SK-N-SH (cell line): ENCODE data around the gene USP34.

Experiments used
- CHD2 ChIP-seq: fragments of 150-350 bp; IDR thresholded peaks from 2 replicates; pipeline ENCODE4 v1.6.1; 2018; ENCODE audit warnings: low read length; ENCODE audit not compliant: partially characterized antibody
- EZH2phosphoT487 ChIP-seq: fragments of 200-600 bp; sonication (generic); IDR thresholded peaks from 2 replicates; pipeline ENCODE4 v1.6.1; 2017; ENCODE audit warnings: low read depth, mixed run types, mild to moderate bottlenecking, antibody characterized with exemption, moderate library complexity, borderline replicate concordance
- FOSL2 ChIP-seq: IDR thresholded peaks from 2 replicates; pipeline ENCODE4 v1.4.0; 2012; ENCODE audit warnings: low read depth, mild to moderate bottlenecking, moderate library complexity, borderline replicate concordance
- FOXM1 ChIP-seq: IDR thresholded peaks from 2 replicates; pipeline ENCODE4 v1.4.0; 2012; ENCODE audit warnings: low read depth, mild to moderate bottlenecking
- MXI1 ChIP-seq: IDR thresholded peaks from 2 replicates; pipeline ENCODE4 v1.6.1; 2012; ENCODE audit warnings: mild to moderate bottlenecking, low read depth, low read length, improper control_type of control experiment
- POLR2AphosphoS5 ChIP-seq: IDR thresholded peaks from 2 replicates; pipeline ENCODE4 v1.6.1; 2012; ENCODE audit warnings: low read depth, low read length
- RAD21 ChIP-seq: IDR thresholded peaks from 2 replicates; pipeline ENCODE4 v1.6.1; 2012; ENCODE audit warnings: mild to moderate bottlenecking, low read length
- RCOR1 ChIP-seq: fragments of 150-350 bp; IDR thresholded peaks from 2 replicates; pipeline ENCODE4 v1.6.1; 2017; ENCODE audit warnings: antibody characterized with exemption, low read length
- TF ChIP-seq, protein P1 (sequence below): fragments of 200-600 bp; sonication (generic); IDR thresholded peaks from 2 replicates; pipeline ENCODE4 v1.6.1; 2017; ENCODE audit warnings: antibody characterized with exemption, mild to moderate bottlenecking, moderate library complexity
- TF ChIP-seq, protein P2 (sequence below): IDR thresholded peaks from 2 replicates; pipeline ENCODE4 v1.4.0; 2012; ENCODE audit warnings: low read depth
- TF ChIP-seq, protein P3 (sequence below): IDR thresholded peaks from 2 replicates; pipeline ENCODE4 v1.6.1; 2012; ENCODE audit warnings: mild to moderate bottlenecking, low read depth, low read length, moderate library complexity

DNA sequence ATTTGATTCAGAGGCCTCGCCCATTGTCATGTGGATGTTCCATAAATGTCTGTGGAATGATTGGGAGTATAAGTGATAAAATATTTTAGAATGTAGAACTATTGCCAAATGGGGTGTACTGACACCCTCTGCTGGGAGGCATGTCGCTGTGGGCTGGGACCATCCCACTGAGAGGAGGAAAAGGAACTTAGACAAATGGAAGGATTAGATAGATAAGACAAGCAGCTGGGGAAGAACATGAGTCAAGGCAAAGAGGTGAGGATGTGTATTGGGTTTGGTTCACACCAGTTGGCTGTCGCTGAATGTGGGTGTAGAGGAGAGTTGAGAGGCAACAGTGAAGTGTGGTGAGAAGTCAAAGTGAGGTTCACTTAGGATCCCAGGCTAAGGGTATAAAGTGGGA is 304.9 kb downstream of the USP34 start:
- TF ChIP-seq, protein P1, sequence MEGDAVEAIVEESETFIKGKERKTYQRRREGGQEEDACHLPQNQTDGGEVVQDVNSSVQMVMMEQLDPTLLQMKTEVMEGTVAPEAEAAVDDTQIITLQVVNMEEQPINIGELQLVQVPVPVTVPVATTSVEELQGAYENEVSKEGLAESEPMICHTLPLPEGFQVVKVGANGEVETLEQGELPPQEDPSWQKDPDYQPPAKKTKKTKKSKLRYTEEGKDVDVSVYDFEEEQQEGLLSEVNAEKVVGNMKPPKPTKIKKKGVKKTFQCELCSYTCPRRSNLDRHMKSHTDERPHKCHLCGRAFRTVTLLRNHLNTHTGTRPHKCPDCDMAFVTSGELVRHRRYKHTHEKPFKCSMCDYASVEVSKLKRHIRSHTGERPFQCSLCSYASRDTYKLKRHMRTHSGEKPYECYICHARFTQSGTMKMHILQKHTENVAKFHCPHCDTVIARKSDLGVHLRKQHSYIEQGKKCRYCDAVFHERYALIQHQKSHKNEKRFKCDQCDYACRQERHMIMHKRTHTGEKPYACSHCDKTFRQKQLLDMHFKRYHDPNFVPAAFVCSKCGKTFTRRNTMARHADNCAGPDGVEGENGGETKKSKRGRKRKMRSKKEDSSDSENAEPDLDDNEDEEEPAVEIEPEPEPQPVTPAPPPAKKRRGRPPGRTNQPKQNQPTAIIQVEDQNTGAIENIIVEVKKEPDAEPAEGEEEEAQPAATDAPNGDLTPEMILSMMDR = no peak
- TF ChIP-seq, protein P2, sequence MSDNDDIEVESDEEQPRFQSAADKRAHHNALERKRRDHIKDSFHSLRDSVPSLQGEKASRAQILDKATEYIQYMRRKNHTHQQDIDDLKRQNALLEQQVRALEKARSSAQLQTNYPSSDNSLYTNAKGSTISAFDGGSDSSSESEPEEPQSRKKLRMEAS = no peak
- TF ChIP-seq FOSL2 = no peak
- TF ChIP-seq, protein P3, sequence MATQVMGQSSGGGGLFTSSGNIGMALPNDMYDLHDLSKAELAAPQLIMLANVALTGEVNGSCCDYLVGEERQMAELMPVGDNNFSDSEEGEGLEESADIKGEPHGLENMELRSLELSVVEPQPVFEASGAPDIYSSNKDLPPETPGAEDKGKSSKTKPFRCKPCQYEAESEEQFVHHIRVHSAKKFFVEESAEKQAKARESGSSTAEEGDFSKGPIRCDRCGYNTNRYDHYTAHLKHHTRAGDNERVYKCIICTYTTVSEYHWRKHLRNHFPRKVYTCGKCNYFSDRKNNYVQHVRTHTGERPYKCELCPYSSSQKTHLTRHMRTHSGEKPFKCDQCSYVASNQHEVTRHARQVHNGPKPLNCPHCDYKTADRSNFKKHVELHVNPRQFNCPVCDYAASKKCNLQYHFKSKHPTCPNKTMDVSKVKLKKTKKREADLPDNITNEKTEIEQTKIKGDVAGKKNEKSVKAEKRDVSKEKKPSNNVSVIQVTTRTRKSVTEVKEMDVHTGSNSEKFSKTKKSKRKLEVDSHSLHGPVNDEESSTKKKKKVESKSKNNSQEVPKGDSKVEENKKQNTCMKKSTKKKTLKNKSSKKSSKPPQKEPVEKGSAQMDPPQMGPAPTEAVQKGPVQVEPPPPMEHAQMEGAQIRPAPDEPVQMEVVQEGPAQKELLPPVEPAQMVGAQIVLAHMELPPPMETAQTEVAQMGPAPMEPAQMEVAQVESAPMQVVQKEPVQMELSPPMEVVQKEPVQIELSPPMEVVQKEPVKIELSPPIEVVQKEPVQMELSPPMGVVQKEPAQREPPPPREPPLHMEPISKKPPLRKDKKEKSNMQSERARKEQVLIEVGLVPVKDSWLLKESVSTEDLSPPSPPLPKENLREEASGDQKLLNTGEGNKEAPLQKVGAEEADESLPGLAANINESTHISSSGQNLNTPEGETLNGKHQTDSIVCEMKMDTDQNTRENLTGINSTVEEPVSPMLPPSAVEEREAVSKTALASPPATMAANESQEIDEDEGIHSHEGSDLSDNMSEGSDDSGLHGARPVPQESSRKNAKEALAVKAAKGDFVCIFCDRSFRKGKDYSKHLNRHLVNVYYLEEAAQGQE = no peak
- TF ChIP-seq MXI1 = no peak
- no peak for TF ChIP-seq RAD21
- TF ChIP-seq RCOR1 = no peak
- no peak for TF ChIP-seq POLR2AphosphoS5
- no peak for TF ChIP-seq FOXM1
- TF ChIP-seq EZH2phosphoT487 = no peak
- TF ChIP-seq CHD2 = no peak
